Esophagus squamous epithelium (tissue), 5 donors: Measurements from ENCODE around the gene ALKBH5. TPM values are rescaled to one million over a fixed set of nuclear protein-coding genes. Genes with fewer than 3 reads are reported as not detected.

Experiments
- DNase-seq: peaks from one replicate; lab custom pipeline; 2025; lab: John Stamatoyannopoulos, UW
- H3K27ac ChIP-seq, 4 donors: fragments of 200-600 bp; sonication (generic); one replicate each; pipeline ENCODE4 v1.5.1; 2016 to 2019; ENCODE audit warnings: mild to moderate bottlenecking in 1 of 4
- H3K27me3 ChIP-seq, 4 donors: fragments of 200-600 bp; sonication (generic); 1 replicate in 3 of 4; 2 replicates in 1 of 4; pipeline versions ENCODE4 v1.5.1 to v1.6.0; 2017 to 2021; ENCODE audit warnings: antibody characterized with exemption in 1 of 4
- H3K36me3 ChIP-seq, 3 donors: fragments of 200-600 bp; sonication (generic); one replicate each; pipeline ENCODE4 v1.5.1; 2016 to 2019
- H3K4me1 ChIP-seq, 3 donors: fragments of 200-600 bp; sonication (generic); one replicate each; pipeline ENCODE4 v1.5.1; 2017 to 2019
- H3K4me3 ChIP-seq, 4 donors: fragments of 200-600 bp; sonication (generic); 1 replicate in 3 of 4; 2 replicates in 1 of 4; pipeline ENCODE4 v1.5.1; 2016 to 2019; ENCODE audit warnings: mild to moderate bottlenecking in 2 of 4, moderate library complexity in 1 of 4
- H3K9me3 ChIP-seq, 3 donors: fragments of 200-600 bp; sonication (generic); one replicate each; pipeline ENCODE4 v1.5.1; 2016 to 2019
- CTCF ChIP-seq, 6 experiments: fragments of 450-650 bp in 4 of 6; fragments of 200-600 bp in 2 of 6; sonication (generic) in 2 of 6; IDR thresholded peaks; one replicate each; pipeline ENCODE4 v1.5.1; 2016 to 2019; ENCODE audit warnings: antibody characterized with exemption in 6 of 6, mild to moderate bottlenecking in 4 of 6, moderate library complexity in 4 of 6
- POLR2A ChIP-seq, 4 donors: fragments of 450-650 bp; IDR thresholded peaks; one replicate each; pipeline ENCODE4 v1.6.1; 2017; ENCODE audit warnings: antibody characterized with exemption in 4 of 4, mild to moderate bottlenecking in 4 of 4, moderate library complexity in 3 of 4
- WGBS, 2 donors: methylation state at CpG; one replicate each; pipeline ENCODE4 v1.1.5; 2018; 5-methylcytosine and 5-hydroxymethylcytosine counted together
- intact Hi-C: fragments of 100-400 bp; cut with DNase I; formaldehyde crosslinking; loops from one replicate; pipeline ENCODE4 v1.15.0; 2022
- total RNA-seq, 4 donors: library from RNA; depleted of rRNA; stranded (reverse); fragments of >200 nt; gene quantifications; one replicate each; pipeline ENCODE4 v1.1.0, GENCODE V29; 2016
- donor health status: DM: yes; HTN: yes; CAD: no.

The ALKBH5 gene
- total RNA-seq, 4 donors from 2014 or later = 55.8 to 58.9 (median 56.9) TPM

DNA sequence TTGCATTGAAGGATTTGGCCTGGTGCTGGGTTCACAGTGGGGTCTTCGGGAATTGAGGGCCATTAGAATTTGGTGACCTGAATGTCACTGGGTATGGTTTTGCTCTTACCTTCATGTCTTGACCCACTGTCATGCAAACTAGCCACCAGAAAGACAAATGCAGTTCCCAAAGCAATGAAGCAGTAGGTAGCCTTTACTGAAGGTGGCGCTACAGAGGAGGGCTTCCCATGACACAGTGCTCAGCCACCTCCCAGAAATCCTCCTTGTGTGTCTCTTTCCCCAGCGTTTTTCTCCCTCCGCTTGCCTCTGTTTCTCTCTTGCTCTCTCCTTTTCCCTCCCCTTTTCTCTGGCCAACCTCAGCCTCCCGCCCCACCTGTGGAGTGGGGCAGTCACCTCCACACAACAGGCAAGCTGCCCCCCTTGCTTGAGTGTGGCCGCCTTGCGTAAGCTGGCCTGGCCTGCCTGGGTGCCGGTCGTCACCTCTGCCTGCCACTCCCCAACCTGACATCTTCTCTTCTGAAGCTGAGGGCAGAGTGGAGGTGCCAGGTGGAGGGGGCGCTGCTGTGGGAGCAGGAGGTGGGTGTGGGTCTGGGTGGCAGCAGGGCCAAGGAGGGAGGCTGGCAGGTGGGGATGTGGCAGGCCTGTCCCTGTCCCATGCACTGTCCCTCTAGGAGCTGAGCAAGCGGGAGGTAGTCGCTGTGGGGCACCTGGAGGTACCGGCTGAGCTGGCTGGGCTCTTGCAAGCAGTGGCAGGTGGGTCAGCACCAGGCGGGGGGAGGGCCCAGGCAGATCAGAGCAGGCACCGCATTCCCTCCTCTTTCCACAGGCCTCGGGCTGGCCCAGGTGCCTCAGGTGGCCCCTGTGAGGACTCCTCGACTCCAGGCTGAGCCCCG is 40.3 kb upstream of the ALKBH5 start:
- Histone ChIP-seq H3K4me1 (peaks cover 0 to 22% (median 0%) of the 10 kb centered on the region in 3 donors), H3K9me3 (no peaks in the 10 kb centered on the region), H3K4me3 (no peak overlapping the region), H3K27ac (no peak overlapping the region), H3K27me3 (peaks cover 0 to 29% (median 0%) of the 10 kb centered on the region in 4 donors), H3K36me3 (no peaks in the 10 kb centered on the region)
- DNase-seq = no peak
- TF ChIP-seq CTCF (IDR thresholded peaks at IDR 0.05) (peak in 2 of 6 experiments; percentile 16 to 40), POLR2A (IDR thresholded peaks at IDR 0.05) (no peak)
- WGBS, 2 donors = 47 to 60% methylated on average over 5 to 7 of the region's 18 CpGs
- intact Hi-C loops = no loop called here

DNA sequence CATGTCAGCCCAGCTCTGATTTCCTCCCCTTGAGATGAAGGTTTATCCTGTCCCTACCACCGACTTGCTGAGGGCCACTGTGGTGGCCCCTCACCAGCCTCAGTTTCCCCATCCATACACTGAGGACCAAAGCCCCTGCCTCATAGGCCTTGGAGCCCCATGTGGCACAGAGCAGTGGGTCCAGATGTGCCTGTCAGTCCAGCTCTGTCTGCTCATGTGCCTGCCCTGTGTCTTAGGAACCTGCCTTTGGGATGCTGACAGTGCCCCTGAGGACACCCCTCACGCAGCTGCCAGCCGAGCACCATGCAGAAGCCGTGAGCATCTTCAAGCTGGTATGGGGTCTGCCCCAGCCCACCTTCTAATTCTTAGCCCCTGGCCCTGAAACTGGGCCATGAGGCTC is 39.4 kb upstream of the ALKBH5 start:
- Histone ChIP-seq H3K27ac (no peak overlapping the region), H3K4me1 (peaks cover 0 to 22% (median 0%) of the 10 kb centered on the region in 3 donors), H3K4me3 (no peak overlapping the region), H3K9me3 (no peaks in the 10 kb centered on the region), H3K27me3 (peaks cover 0 to 29% (median 0%) of the 10 kb centered on the region in 4 donors), H3K36me3 (no peaks in the 10 kb centered on the region)
- 73 to 90% methylated on average over 2 of the region's 4 CpGs for WGBS, 2 donors
- intact Hi-C loops = no loop called here
- no peak for DNase-seq
- TF ChIP-seq CTCF (IDR thresholded peaks at IDR 0.05) (no peak), POLR2A (IDR thresholded peaks at IDR 0.05) (no peak)

GRCh38 chr17:18144855-18145254 is 38.8 kb upstream of the ALKBH5 start:
- Histone ChIP-seq H3K27ac (no peak overlapping the region), H3K4me3 (no peak overlapping the region), H3K4me1 (peaks cover 0 to 17% (median 0%) of the 10 kb centered on the region in 3 donors), H3K27me3 (peaks cover 0 to 29% (median 0%) of the 10 kb centered on the region in 4 donors), H3K36me3 (no peaks in the 10 kb centered on the region), H3K9me3 (no peaks in the 10 kb centered on the region)
- intact Hi-C loops = no loop called here
- no peak for TF ChIP-seq POLR2A (IDR thresholded peaks at IDR 0.05)
- TF ChIP-seq CTCF (IDR thresholded peaks at IDR 0.05) = no peak
- 86 to 92% methylated on average over 1 of the region's 1 CpG for WGBS, 2 donors
- no peak for DNase-seq

- Histone ChIP-seq H3K36me3 (no peaks in the 10 kb centered on the region), H3K27me3 (peaks cover 0 to 24% (median 0%) of the 10 kb centered on the region in 4 donors), H3K27ac (no peak overlapping the region), H3K9me3 (no peaks in the 10 kb centered on the region), H3K4me1 (peaks cover 0 to 15% (median 0%) of the 10 kb centered on the region in 3 donors), H3K4me3 (no peak overlapping the region)
- TF ChIP-seq CTCF (IDR thresholded peaks at IDR 0.05) (no peak), POLR2A (IDR thresholded peaks at IDR 0.05) (no peak)
- WGBS, 2 donors = 73 to 90% methylated on average over 8 of the region's 13 CpGs
- no peak for DNase-seq
- intact Hi-C loops = no loop called here
Observed at GRCh38 chr17:18145811-18146210, 37.8 kb upstream of the ALKBH5 start.

- peaks cover 0 to 11% (median 0%) of the 10 kb centered on the region in 3 donors for H3K4me1 ChIP-seq
- no peaks in the 10 kb centered on the region for H3K9me3 ChIP-seq
- 92 to 96% methylated on average over 2 of the region's 2 CpGs for WGBS, 2 donors
- H3K4me3 ChIP-seq = no peak overlapping the region
- DNase-seq = no peak
- no peak for TF ChIP-seq POLR2A (IDR thresholded peaks at IDR 0.05)
- TF ChIP-seq CTCF (IDR thresholded peaks at IDR 0.05) = no peak
- no peaks in the 10 kb centered on the region for H3K36me3 ChIP-seq
- no peak overlapping the region for H3K27ac ChIP-seq
- H3K27me3 ChIP-seq = peaks cover 0 to 24% (median 0%) of the 10 kb centered on the region in 4 donors
- intact Hi-C loops = no loop called here
Observed at GRCh38 chr17:18146259-18146658, 37.4 kb upstream of the ALKBH5 start.
